Muscle layer of colon (tissue), 2 donors: ENCODE measurements around the gene DCDC2B.
A peak's percentile ranks its signal among the peaks of the same experiment; 100 is the strongest.

Experiments used
- H3K27ac ChIP-seq: one replicate; pipeline ENCODE4 v1.7.0; 2013; ENCODE audit warnings: low read depth, mild to moderate bottlenecking, low read length, moderate library complexity
- H3K27me3 ChIP-seq, 2 donors: one replicate each; pipeline ENCODE4 v1.7.0; 2013; ENCODE audit warnings: low read length in 2 of 2, mild to moderate bottlenecking in 2 of 2; ENCODE audit not compliant: insufficient read depth in 2 of 2, control insufficient read depth in 1 of 2
- H3K36me3 ChIP-seq: one replicate; pipeline ENCODE4 v1.7.0; 2013; ENCODE audit warnings: mild to moderate bottlenecking, low read length; ENCODE audit not compliant: insufficient read depth
- H3K4me1 ChIP-seq: one replicate; pipeline ENCODE4 v1.7.0; 2013; ENCODE audit warnings: mild to moderate bottlenecking, low read length; ENCODE audit not compliant: insufficient read depth
- H3K4me3 ChIP-seq, 2 donors: one replicate each; pipeline ENCODE4 v1.7.0; 2013; ENCODE audit warnings: low read length in 2 of 2, low read depth in 1 of 2, mild to moderate bottlenecking in 1 of 2, moderate library complexity in 1 of 2
- H3K9ac ChIP-seq: one replicate; pipeline ENCODE4 v1.7.0; 2013; ENCODE audit warnings: low read length
- H3K9me3 ChIP-seq: one replicate; pipeline ENCODE4 v1.7.0; 2013; ENCODE audit warnings: mild to moderate bottlenecking, low read length
- donor health status: abdominal sarcoma.
- donor health status: Adenocarcinoma of cecum.

The DCDC2B gene

GRCh38 chr1:32181065-32181464 is 27.8 kb upstream of the DCDC2B start:
- H3K4me3 ChIP-seq, result peak overlapping the region; percentile 72 to 79
- no peaks in the 10 kb centered on the region for H3K27me3 ChIP-seq
- peak overlapping the region; percentile 46 for H3K27ac ChIP-seq
- peak overlapping the region; percentile 70 for H3K9ac ChIP-seq
- no peaks in the 10 kb centered on the region for H3K9me3 ChIP-seq
- peaks cover 28% of the 10 kb centered on the region for H3K36me3 ChIP-seq
- H3K4me1 ChIP-seq, result peaks cover 45% of the 10 kb centered on the region

DNA sequence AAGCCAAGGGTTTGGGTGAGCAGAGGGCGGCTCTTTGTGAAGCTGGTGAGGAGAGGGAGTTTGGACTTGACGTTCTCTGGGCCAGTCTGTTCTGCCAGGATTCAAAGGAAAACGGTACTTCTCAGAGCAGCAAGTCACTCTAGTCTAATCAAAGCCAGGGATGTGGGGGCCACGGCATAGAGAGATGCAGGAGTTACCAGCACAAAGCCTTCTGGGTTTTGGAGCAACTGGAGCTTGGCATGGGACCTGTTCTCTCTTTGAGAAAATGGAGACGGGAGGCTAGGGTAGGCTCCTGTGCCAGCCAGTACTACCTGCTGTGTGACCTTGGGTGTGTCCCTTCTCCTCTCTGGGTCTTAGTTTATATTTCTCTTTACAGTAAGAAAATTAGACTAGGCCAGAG is 27.3 kb upstream of the DCDC2B start:
- Histone ChIP-seq H3K4me3 (peak overlapping the region in 1 of 2 donors; percentile 79), H3K36me3 (peaks cover 33% of the 10 kb centered on the region), H3K4me1 (peaks cover 45% of the 10 kb centered on the region), H3K9ac (peak overlapping the region; percentile 70), H3K27ac (peak overlapping the region; percentile 46), H3K27me3 (no peaks in the 10 kb centered on the region), H3K9me3 (no peaks in the 10 kb centered on the region)

DNA sequence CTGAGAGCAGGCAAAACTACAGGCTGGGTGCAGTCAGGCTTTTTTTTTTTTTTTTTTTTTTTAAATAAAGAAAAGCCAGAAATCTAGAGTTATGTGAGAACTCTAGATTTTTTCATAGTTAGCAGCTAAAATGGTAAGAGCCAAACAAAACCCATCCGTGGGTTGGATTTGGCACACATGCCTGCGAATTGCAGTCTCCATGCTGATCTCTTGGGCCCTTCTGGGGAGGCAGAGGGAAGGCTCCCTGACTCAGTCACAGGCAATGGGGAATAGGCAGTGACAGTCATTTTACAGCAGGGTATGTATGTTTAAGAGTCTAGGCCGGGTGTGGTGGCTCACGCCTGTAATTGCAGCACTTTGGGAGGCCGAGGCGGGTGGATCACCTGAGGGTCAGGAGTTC is 26.8 kb upstream of the DCDC2B start:
- Histone ChIP-seq H3K4me1 (peaks cover 45% of the 10 kb centered on the region), H3K27me3 (no peaks in the 10 kb centered on the region), H3K27ac (no peak overlapping the region), H3K36me3 (peaks cover 36% of the 10 kb centered on the region), H3K4me3 (peak overlapping the region in 1 of 2 donors; percentile 79), H3K9me3 (no peaks in the 10 kb centered on the region), H3K9ac (no peak overlapping the region)

GRCh38 chr1:32184650-32185049 is 24.2 kb upstream of the DCDC2B start:
- Histone ChIP-seq H3K4me3 (no peak overlapping the region), H3K36me3 (peaks cover 59% of the 10 kb centered on the region), H3K4me1 (peaks cover 35% of the 10 kb centered on the region), H3K27ac (no peak overlapping the region), H3K9me3 (no peaks in the 10 kb centered on the region), H3K9ac (no peak overlapping the region), H3K27me3 (no peaks in the 10 kb centered on the region)

- Histone ChIP-seq H3K27me3 (no peaks in the 10 kb centered on the region), H3K4me3 (no peak overlapping the region), H3K9me3 (no peaks in the 10 kb centered on the region), H3K36me3 (peaks cover 72% of the 10 kb centered on the region), H3K4me1 (peaks cover 27% of the 10 kb centered on the region), H3K9ac (no peak overlapping the region), H3K27ac (no peak overlapping the region)
Observed at GRCh38 chr1:32186077-32186476, 22.8 kb upstream of the DCDC2B start.

DNA sequence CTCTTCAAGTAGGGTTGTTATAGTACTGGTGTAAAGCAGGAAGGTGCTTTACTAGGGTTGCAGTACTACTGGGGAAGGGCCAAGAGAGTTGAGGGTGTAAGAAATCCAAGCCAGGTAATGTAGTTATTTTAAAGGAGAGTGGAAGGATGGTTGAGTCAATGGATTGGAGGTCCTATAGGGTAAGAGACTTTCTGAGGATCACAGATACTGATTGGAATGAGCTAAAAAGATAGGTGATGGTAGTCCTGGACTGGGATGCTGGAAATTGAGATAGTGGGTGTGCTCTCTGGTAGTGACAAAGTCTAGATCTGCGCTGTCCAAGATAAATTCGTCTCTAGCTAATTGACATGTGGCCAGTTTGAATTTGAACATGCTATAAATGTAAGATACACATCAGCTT is 22.4 kb upstream of the DCDC2B start:
- Histone ChIP-seq H3K4me1 (peaks cover 23% of the 10 kb centered on the region), H3K9ac (no peak overlapping the region), H3K9me3 (no peaks in the 10 kb centered on the region), H3K27me3 (no peaks in the 10 kb centered on the region), H3K4me3 (no peak overlapping the region), H3K27ac (no peak overlapping the region), H3K36me3 (peaks cover 72% of the 10 kb centered on the region)

- Histone ChIP-seq H3K27me3 (no peaks in the 10 kb centered on the region), H3K4me3 (no peak overlapping the region), H3K9me3 (no peaks in the 10 kb centered on the region), H3K4me1 (peaks cover 13% of the 10 kb centered on the region), H3K36me3 (peaks cover 79% of the 10 kb centered on the region), H3K9ac (no peak overlapping the region), H3K27ac (no peak overlapping the region)
Observed at GRCh38 chr1:32187850-32188249, 21.0 kb upstream of the DCDC2B start.

GRCh38 chr1:32192220-32192948 is 16.5 kb upstream of the DCDC2B start:
- Histone ChIP-seq H3K4me3 (no peak overlapping the region), H3K9me3 (no peaks in the 10 kb centered on the region), H3K4me1 (no peaks in the 10 kb centered on the region), H3K27me3 (no peaks in the 10 kb centered on the region), H3K36me3 (peaks cover 93% of the 10 kb centered on the region), H3K27ac (no peak overlapping the region), H3K9ac (no peak overlapping the region)

DNA sequence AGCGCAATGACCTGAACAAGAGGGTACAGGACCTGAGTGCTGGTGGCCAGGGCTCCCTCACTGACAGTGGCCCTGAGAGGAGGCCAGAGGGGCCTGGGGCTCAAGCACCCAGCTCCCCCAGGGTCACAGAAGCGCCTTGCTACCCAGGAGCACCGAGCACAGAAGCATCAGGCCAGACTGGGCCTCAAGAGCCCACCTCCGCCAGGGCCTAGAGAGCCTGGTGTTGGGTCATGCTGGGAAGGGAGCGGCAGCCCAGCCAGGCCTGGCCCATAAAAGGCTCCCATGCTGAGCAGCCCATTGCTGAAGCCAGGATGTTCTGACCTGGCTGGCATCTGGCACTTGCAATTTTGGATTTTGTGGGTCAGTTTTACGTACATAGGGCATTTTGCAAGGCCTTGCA is 13.9 kb upstream of the DCDC2B start:
- no peak overlapping the region for H3K27ac ChIP-seq
- H3K27me3 ChIP-seq, result no peaks in the 10 kb centered on the region
- no peak overlapping the region for H3K4me3 ChIP-seq
- peaks cover 73% of the 10 kb centered on the region for H3K36me3 ChIP-seq
- H3K9me3 ChIP-seq, result no peaks in the 10 kb centered on the region
- H3K9ac ChIP-seq, result no peak overlapping the region
- H3K4me1 ChIP-seq, result peaks cover 10% of the 10 kb centered on the region

DNA sequence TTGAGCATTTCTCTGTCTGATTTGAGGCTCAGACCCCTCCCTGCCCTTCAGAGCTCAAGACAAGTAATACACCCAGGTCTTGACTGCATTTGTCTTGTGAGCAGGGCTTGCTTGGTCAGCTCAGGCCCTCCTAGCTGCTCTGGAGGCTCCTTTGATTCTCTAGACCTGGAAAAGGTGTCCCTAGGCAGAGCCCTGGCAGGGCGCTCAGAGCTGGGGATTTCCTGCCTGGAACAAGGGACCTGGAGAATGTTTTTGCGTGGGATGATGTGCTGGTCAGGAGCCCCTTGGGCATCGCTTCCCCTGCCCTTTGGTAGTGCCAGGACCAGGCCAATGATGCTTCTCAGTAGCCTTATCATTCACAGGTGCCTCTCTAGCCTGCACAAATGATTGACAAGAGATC is 13.4 kb upstream of the DCDC2B start:
- H3K9ac ChIP-seq, result no peak overlapping the region
- H3K9me3 ChIP-seq, result no peaks in the 10 kb centered on the region
- no peak overlapping the region for H3K4me3 ChIP-seq
- H3K27ac ChIP-seq, result no peak overlapping the region
- peaks cover 11% of the 10 kb centered on the region for H3K4me1 ChIP-seq
- peaks cover 68% of the 10 kb centered on the region for H3K36me3 ChIP-seq
- no peaks in the 10 kb centered on the region for H3K27me3 ChIP-seq

GRCh38 chr1:32195972-32196823 is 12.7 kb upstream of the DCDC2B start:
- H3K9ac ChIP-seq, result no peak overlapping the region
- no peak overlapping the region for H3K27ac ChIP-seq
- H3K4me1 ChIP-seq, result peaks cover 11% of the 10 kb centered on the region
- no peaks in the 10 kb centered on the region for H3K27me3 ChIP-seq
- H3K9me3 ChIP-seq, result no peaks in the 10 kb centered on the region
- H3K4me3 ChIP-seq, result no peak overlapping the region
- H3K36me3 ChIP-seq, result peaks cover 61% of the 10 kb centered on the region
